M059J (cell line): Measurements from ENCODE around the gene OR2J2. TPM values are rescaled to one million over a fixed set of nuclear protein-coding genes. Genes with fewer than 3 reads are reported as not detected.

Source experiments
- total RNA-seq: library from RNA; depleted of rRNA; stranded (reverse); fragments of >200 nt; shearing (Covaris generic); gene quantifications from 2 replicates; pipeline ENCODE4 v1.2.3, GENCODE V29; 2014; rRNA removed

OR2J2 gene
- total RNA-seq, 1 experiment from 2014 or later: not detected

Other genes starting within 250 kb of the OR2J2 start
- gene TRIM27, start 246.9 kb upstream of the OR2J2 start, total RNA-seq: 88.1 and 104 TPM in 2 replicates
- 4.6 and 5.3 TPM in 2 replicates for gene ZNF311, start 165.6 kb upstream of the OR2J2 start, total RNA-seq
- gene OR2W1, start 125.7 kb upstream of the OR2J2 start, total RNA-seq: not detected in 2 replicates
- gene OR2B3, start 83.6 kb upstream of the OR2J2 start, total RNA-seq: not detected in 2 replicates
- gene OR2J1, start 71.4 kb upstream of the OR2J2 start, total RNA-seq: not detected in 2 replicates
- gene OR2J3, start 62.8 kb upstream of the OR2J2 start, total RNA-seq: not detected in 2 replicates
- gene OR14J1, start 130.8 kb downstream of the OR2J2 start, total RNA-seq: not detected in 2 replicates
- gene OR5V1, start 198.0 kb downstream of the OR2J2 start, total RNA-seq: not detected in 2 replicates
- gene OR12D3, start 204.4 kb downstream of the OR2J2 start, total RNA-seq: not detected in 2 replicates
- not detected in 2 replicates for gene OR12D2, start 224.7 kb downstream of the OR2J2 start, total RNA-seq
- gene OR12D1, start 244.0 kb downstream of the OR2J2 start, total RNA-seq: not detected in 2 replicates